ENCODE measurements around the gene SLC45A1. TPM values are rescaled to one million over a fixed set of nuclear protein-coding genes. Genes with fewer than 3 reads are reported as not detected.

Gene SLC45A1
- total RNA-seq, 1 donor from 2014 or later, result 3.3 TPM

DNA sequence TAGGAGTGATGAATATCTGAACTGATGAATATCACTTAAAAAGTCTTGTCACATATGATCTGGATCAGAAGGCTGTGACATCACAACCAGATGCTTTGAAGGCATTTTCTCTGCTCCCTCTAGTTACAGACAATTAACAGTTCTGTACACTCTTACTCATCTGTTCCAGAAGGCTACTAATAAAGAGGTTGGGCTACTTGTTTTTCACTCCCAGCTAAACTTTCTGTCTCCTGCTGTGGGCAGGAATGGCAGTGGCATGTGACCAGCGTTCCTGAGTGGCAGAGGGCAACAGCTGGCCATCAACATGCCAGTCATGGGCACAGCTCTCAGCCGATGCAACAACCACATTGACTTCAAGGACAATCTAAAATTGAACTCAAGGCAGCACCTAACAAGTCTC lies 66.7 kb downstream of the SLC45A1 start:
- DNase-seq (ENCODE audit: low spot score), result no peak

- DNase-seq (ENCODE audit: low spot score), result no peak
Observed at GRCh38 chr1:8386247-8386646, 68.3 kb downstream of the SLC45A1 start.

DNA sequence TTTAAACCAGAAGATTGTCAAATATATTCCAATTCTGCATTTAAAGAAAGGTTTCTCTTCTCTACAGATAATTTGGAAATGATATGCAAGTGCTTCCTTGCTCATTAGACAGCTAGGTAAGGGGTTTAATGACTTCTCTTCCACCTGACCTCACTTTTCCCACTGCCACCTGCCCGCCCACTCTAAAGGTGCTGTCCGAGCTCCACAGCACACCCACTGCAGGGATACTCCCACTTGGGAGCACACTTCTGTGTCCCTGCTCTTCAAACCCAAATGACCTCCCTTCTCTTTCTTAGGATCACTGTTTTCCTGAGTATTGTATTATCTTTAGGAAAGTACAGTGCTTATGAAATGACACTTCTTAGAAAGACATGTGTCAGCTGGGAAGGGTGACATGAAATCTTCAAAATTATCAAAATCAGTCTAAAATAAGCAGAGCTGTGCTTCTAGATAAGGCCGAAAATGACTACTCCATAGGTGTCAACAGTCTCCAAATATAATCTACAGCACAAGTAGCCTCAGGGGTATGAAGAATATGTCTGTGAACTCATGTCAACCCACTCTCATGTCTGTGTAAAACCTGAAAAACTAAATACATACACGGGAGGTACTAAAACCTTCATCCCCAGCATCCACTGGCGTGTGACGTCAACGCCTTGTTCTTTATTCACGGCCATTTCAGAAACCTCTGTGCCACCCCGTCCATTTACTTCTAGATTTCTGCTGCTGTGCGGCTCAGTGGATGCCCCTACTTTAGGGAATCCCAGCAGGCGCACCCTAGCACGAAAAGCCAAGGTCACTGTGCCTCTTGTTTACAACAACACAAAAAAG lies 71.0 kb downstream of the SLC45A1 start:
- DNase-seq (ENCODE audit: low spot score), result no peak

DNA sequence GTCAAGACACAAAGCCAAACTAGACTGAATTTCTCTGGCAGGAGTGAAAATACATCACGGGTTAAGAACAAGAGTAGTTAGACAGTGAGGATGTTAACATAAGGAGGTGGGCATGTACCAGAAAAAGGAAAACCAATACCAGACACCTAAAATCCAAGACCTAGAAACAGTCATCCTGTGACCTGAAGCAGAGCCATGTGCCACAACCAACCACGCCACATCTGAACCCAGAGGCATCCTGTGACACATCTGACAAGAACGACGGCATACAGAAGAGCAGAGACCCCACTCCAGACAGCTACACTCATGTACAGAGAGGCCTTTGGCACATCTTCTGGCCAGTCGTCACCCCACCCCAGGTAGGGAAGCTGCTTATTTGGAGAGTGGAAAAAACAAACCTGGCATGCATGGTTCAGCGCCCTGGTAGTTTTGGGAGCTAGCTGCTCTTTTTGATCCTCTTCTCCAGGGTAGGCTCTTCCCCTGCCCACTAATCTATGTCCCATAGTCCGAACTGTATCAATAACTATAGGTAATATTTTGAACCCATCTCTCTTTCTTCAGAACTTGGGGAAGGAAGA lies 72.1 kb downstream of the SLC45A1 start:
- DNase-seq (ENCODE audit: low spot score), result no peak

DNA sequence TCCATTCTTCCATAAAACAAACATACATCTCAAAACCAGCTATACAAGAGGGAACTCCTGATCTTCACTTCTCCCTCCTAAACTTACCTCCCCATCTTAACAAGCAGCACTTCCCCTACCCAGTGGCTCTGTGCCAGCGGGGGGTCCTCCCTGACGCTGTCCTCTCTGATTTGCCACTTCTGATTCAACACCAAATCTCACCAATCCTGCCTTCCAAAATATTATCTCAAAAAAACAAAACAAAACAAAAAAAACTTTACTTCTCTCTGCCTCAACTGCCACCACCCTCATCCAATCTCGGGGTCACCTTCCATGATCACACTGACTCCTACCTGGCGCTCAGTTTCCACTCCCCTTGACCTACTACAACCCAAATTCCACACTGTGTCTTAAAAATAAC lies 72.8 kb downstream of the SLC45A1 start:
- no peak for DNase-seq (ENCODE audit: low spot score)

- no peak for DNase-seq (ENCODE audit: low spot score)
Observed at GRCh38 chr1:8392522-8392921, 74.6 kb downstream of the SLC45A1 start.
